Non-pigmented ciliary epithelial cell (primary cell): ENCODE data around the gene SHANK3.

Experiments
- DNase-seq: peaks from one replicate; pipeline ENCODE4 v3.0.0-alpha.2; 2010; ENCODE audit warnings: low read depth

The SHANK3 gene

GRCh38 chr22:50678218-50678650 is 5.6 kb downstream of the SHANK3 start:
- no peak for DNase-seq

DNA sequence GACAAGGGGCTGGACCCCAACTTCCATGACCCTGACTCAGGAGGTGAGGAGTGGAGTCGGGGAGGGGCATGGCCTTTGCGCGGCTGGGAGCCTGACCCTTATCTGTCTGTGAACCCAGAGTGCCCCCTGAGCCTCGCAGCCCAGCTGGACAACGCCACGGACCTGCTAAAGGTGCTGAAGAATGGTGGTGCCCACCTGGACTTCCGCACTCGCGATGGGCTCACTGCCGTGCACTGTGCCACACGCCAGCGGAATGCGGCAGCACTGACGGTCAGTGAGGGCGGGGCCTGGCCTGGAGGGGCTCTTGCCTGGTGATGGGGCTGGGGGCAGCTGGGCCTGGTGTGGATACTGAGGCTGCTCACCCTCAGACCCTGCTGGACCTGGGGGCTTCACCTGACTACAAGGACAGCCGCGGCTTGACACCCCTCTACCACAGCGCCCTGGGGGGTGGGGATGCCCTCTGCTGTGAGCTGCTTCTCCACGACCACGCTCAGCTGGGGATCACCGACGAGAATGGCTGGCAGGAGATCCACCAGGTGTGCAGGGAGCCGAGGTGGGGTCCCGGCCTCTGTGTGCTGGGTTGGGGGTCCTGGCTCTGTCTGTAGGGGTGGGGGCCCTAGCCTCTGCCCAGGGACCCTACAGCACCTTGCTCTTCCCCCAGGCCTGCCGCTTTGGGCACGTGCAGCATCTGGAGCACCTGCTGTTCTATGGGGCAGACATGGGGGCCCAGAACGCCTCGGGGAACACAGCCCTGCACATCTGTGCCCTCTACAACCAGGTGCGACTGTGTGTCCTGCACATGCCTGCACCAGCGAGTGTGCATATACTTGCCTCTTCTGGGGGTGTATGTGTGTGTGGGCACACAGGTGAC is 6.3 kb downstream of the SHANK3 start:
- DNase-seq = no peak

DNA sequence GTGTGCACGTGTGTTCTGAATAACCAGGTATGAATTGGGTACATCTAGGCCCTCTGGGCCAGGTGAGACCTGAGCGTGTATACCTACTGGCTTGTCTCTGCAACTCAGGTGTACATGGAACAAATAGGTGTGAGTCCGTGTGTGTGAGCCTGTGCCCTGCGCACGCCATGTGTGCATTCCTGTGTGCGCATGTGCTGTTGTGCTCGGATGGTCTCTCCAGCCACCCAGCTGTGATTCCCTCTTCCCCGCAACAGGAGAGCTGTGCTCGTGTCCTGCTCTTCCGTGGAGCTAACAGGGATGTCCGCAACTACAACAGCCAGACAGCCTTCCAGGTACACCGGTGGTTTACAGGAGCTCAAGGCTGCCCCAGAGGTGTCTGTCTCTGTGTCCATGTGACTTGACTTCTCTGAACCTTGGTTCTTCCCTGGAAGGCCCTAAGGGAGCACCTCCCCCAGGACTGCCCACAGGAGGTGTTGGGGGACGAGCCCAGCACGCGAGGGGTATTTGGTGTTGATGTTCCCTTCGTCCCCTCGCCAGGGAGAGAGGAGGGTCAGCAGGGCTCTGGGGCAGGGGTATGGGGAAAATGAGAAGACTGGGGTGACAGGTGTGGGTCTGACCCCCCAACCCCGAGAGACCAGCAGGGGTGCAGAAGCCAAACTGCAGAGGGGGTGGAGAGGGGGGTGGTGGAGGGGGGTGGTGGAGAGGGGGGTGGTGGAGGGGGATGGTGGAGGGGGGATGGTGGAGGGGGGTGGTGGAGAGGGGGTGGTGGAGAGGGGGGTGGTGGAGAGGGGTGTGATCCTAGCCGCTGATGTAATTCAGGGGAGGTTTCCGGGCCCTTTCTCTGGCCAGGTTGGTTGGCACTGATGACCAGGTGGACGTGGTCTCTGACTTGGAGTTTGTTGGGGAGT is 10.7 kb downstream of the SHANK3 start:
- DNase-seq = no peak

GRCh38 chr22:50683994-50684371 is 11.4 kb downstream of the SHANK3 start:
- no peak for DNase-seq

GRCh38 chr22:50684501-50684900 is 11.9 kb downstream of the SHANK3 start:
- no peak for DNase-seq

- no peak for DNase-seq
Measured at GRCh38 chr22:50684986-50685385, 12.4 kb downstream of the SHANK3 start.

DNA sequence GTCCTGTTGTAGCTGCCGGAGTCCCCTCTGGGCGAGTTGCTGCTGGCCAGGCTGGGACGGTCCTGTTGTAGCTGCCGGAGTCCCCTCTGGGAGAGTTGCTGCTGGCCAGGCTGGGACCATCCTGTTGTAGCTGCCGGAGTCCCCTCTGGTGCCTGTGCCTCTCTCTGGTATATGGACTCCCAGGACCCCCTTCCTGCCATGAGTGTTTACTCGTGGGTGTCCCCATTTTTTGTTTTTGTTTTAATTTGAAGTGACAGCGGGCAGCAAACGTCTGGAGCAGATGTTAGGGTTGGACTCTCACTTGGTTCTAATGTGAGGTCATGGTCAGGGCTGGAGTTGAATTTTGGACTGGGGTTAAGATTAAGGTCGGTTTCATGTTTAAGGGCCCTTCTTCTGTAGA is 14.2 kb downstream of the SHANK3 start:
- DNase-seq = no peak

DNA sequence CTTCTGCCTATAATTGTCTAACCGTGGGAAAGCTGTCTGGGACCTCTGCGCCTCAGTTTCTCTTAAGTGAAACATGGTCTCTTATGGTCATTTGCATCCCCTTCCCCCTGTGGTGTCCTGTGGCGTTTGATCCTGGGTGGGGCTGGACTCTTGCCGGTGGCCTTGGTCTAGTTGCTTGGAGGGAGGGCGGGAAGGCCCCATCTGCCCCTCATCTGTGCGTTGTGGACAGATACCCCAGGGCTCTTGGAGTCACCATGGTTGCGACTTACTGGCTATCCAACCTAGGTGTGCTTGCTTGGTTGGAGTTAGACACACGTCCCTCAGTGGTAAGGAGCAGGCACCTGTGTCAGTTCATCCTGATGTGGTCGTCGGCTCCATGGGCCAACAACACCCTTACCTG is 15.2 kb downstream of the SHANK3 start:
- DNase-seq = no peak

DNA sequence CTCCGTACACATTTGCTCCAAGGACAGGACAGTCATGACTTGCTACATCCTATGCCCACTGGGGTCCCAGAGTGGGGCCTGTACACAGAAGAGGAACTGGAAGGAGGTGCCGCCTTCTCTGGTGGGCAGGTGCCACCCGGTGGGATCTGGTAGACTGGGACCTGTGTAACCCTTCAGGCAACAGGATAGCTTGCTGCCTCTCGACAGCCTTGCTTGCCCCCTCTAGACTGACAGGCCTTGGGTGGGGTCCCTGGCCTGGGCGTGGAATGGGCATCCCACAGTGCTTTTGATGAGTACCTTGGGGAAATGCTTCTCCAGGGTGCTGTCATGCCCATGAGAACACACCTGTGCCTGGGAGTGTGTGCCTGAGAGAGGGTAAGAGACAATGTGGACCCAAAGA is 15.8 kb downstream of the SHANK3 start:
- no peak for DNase-seq

DNA sequence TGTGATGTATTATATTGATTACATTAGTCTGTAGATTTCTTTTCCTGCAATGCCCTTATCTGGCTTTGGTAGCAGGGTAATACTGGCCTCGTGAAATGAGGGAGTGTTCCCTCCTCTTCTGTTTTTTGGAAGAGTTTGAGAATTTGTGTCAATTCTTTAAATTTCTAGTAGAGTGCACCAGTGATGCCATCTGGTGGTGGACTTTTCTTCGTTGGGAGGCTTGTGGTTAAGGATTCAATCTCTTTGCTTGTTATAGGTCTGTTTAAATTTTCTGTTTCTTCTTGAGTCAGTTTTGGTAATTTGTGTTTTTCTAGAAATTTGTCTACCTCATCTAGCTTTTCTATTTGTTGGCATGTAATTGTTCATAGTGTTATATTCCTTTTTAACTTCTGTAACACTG is 18.9 kb downstream of the SHANK3 start:
- DNase-seq = no peak

GRCh38 chr22:50693462-50693861 is 20.8 kb downstream of the SHANK3 start:
- DNase-seq = no peak

- DNase-seq = no peak
Measured at GRCh38 chr22:50694099-50694605, 21.5 kb downstream of the SHANK3 start.

DNA sequence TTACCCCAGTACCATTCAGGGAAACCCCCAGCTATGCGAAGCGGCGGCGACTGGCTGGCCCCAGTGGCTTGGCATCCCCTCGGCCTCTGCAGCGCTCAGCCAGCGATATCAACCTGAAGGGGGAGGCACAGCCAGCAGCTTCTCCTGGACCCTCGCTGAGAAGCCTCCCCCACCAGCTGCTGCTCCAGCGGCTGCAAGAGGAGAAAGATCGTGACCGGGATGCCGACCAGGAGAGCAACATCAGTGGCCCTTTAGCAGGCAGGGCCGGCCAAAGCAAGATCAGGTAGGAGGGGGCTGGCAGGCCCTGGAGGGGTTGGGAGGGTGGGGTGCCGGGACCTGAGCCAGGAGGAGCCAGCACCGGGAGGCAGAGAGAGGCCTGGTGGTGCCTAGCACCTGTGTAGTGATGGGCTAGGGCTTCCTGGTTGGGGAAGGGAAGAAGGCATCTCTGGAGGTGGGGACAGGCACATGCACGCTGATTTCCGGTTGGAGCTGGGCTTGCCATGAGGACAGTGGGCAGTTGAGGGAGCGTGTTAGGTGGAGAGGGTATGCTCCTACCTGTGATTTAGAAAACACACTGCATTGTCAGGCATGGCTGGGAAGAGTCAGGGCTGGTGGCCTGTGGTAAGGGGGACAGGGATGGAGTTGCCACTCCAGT is 22.3 kb downstream of the SHANK3 start:
- DNase-seq = no peak

DNA sequence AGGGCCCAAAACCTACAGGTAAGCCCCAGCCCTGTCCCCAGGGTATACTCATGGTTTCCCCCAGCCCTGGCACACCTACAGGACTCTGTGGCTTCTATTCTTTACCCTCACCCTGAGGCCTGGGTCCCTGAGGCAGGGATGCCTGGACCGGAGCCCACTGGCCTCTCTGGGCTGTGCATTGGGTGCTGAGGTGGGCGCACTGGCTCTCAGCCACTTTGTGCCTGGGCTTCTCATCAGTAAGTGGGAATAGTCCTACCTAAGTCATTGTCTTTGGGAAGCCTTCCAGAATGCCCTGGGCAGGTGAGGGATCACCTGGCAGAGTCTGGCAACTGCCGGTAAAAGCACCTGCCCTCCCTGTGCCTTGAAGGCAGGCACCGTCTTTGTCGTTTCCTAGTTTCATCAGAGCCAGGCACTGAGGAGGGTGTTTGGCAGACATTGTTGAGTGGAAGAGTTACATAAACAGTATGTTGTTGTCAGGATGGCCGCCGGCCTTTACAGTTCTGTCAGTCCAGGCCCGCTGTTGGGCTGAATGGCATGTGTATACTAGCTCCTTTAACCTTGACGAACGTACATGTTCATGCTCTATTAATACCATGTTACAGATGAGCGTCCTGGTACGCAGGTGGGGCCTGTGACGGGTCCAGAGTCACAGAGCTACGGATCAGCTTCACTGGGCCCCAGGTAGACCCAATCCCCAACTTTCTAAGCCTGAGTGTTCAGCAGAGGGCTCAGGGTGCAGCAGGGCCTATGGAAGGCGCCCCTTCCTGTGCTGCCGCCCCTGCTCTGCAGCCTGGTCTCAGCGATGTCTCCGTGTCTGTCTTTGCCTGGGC is 23.0 kb downstream of the SHANK3 start:
- DNase-seq = no peak

DNA sequence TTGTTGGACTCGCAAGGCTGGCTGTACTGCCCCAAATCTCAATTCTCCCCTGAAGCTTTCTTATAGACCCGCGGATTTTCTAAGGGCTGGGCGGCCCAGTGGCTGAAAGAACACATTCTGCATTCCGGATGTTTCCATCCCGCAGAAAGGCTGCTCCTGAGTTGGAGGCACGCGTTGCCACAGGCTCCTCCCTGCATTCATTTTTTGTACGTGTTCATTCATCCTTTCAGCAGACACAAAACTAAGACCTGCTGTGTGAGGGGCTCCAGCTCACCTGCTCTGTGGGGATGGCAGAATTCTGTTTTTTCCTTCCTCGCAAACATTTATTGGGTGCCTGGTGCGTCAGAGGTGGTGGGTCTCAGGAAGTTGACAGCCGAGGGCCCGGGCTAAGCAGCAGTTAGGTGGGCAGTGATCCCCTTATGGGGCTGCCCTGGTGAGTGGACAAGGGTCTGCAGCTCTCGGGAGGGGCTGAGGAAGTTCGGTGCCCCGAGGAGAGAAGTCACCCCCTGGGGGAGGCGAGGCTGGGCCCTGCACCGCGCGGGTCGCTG is 23.7 kb downstream of the SHANK3 start:
- DNase-seq = no peak

DNA sequence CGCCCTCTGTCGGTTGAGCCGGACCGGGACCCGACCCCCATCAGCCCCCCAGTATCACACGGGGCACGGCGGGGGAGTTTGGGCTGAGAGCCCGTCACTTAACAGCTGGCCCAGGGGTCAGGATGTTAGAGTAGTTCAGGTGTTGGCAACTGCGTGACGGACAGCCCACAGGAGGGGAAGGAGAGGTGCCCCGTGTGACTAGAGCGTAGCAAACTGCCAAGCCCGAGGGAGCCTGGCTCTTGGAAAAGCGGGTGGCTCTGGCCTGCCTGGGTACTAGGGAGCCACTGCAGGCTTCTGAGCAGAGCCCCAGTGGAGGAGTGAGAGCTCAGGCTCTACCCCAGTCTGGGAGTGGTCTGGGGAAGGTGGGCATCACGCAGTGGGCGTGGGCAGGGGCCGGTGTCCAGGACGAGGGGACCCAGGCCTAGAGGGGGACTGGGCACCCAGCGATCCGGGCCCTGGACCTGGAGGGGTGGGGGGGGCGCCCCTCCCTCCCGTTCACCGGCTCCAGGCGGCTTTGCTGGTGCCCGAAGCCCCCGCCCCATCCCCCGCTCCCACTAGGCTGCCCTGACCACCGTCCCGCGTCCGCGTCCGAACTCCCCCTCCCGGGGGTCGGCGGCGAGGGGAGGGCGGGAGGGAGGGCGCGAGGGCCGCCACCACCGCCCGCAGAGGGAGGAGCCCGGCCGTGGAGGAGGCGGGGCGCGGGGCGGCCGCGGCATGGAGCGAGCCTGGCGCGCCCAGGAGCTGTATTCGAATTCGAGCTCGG is 24.4 kb downstream of the SHANK3 start:
- DNase-seq = no peak

- no peak for DNase-seq
Measured at GRCh38 chr22:50697667-50698506, 25.3 kb downstream of the SHANK3 start.

- no peak for DNase-seq
Measured at GRCh38 chr22:50698546-50698945, 25.9 kb downstream of the SHANK3 start.

GRCh38 chr22:50699001-50699755 is 26.6 kb downstream of the SHANK3 start:
- no peak for DNase-seq
